ENCODE results near the gene THBD.

DNA sequence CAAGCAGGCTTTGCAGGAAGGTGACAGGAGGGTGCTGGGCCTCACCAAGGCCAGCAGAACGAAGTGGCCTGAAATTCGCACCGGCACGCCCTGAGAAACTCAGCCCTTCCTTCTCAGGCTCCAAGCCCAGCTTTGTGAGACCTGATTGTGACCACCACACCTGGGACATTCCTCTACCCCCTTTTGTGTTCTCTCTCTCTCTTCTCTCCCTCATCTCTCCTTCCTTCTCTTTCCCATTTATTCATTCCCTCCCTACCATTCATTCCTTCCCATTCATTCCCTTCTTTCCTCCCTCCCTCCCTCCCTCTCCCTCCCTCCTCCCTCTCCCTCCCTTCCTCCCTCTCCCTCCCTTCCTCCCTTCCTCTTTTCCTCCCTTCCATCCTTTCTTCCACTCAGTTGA, 27.8 kb upstream of the THBD start:
- TF ChIP-seq, protein P1, sequence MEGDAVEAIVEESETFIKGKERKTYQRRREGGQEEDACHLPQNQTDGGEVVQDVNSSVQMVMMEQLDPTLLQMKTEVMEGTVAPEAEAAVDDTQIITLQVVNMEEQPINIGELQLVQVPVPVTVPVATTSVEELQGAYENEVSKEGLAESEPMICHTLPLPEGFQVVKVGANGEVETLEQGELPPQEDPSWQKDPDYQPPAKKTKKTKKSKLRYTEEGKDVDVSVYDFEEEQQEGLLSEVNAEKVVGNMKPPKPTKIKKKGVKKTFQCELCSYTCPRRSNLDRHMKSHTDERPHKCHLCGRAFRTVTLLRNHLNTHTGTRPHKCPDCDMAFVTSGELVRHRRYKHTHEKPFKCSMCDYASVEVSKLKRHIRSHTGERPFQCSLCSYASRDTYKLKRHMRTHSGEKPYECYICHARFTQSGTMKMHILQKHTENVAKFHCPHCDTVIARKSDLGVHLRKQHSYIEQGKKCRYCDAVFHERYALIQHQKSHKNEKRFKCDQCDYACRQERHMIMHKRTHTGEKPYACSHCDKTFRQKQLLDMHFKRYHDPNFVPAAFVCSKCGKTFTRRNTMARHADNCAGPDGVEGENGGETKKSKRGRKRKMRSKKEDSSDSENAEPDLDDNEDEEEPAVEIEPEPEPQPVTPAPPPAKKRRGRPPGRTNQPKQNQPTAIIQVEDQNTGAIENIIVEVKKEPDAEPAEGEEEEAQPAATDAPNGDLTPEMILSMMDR (IDR thresholded peaks at IDR 0.05; ENCODE audit: low read length), result no peak
- no peak for TF ChIP-seq EZH2 (IDR thresholded peaks at IDR 0.05; ENCODE audit: borderline replicate concordance, low read length)
